GM23248 (cell line): ENCODE results near the gene SNAP25. TPM values are rescaled to one million over a fixed set of nuclear protein-coding genes. Genes with fewer than 3 reads are reported as not detected.

Experiments
- DNase-seq: peaks from one replicate; pipeline ENCODE4 v3.0.0-alpha.2; 2015
- H2AFZ ChIP-seq: fragments of 200-600 bp; sonication (generic); 2 replicates; pipeline ENCODE4 v1.6.1; 2016; ENCODE audit warnings: antibody characterized with exemption
- H3F3A ChIP-seq: fragments of 200-600 bp; sonication (generic); 2 replicates; pipeline ENCODE4 v1.6.1; 2016; ENCODE audit warnings: mild to moderate bottlenecking, antibody characterized with exemption, mixed run types; ENCODE audit not compliant: insufficient read depth
- H3K27ac ChIP-seq: fragments of 200-600 bp; sonication (generic); 2 replicates; pipeline ENCODE4 v1.5.1; 2016; ENCODE audit warnings: mild to moderate bottlenecking
- H3K27me3 ChIP-seq: fragments of 200-600 bp; sonication (generic); replicated peaks from 2 replicates; pipeline ENCODE4 v1.6.1; 2016; ENCODE audit warnings: mild to moderate bottlenecking; ENCODE audit not compliant: insufficient read depth
- H3K36me3 ChIP-seq: fragments of 200-600 bp; sonication (generic); 2 replicates; pipeline ENCODE4 v1.6.1; 2016; ENCODE audit warnings: low read depth, mild to moderate bottlenecking
- H3K4me1 ChIP-seq: fragments of 200-600 bp; sonication (generic); 2 replicates; pipeline ENCODE4 v1.6.1; 2016; ENCODE audit warnings: mild to moderate bottlenecking; ENCODE audit not compliant: insufficient read depth
- H3K4me2 ChIP-seq: fragments of 200-600 bp; sonication (generic); one replicate; pipeline ENCODE4 v1.6.1; 2016; ENCODE audit warnings: mild to moderate bottlenecking; ENCODE audit not compliant: unreplicated experiment
- H3K4me3 ChIP-seq: fragments of 200-600 bp; sonication (generic); 2 replicates; pipeline ENCODE4 v1.5.1; 2016; ENCODE audit warnings: mild to moderate bottlenecking
- H3K79me2 ChIP-seq: fragments of 200-600 bp; sonication (generic); 2 replicates; pipeline ENCODE4 v1.6.1; 2016; ENCODE audit warnings: mild to moderate bottlenecking; ENCODE audit not compliant: insufficient read depth
- H3K9ac ChIP-seq: fragments of 200-600 bp; sonication (generic); 2 replicates; pipeline ENCODE4 v1.6.1; 2016; ENCODE audit warnings: mild to moderate bottlenecking
- H3K9me2 ChIP-seq: fragments of 200-600 bp; sonication (generic); 2 replicates; pipeline ENCODE4 v1.6.1; 2016; ENCODE audit warnings: mixed run types, mild to moderate bottlenecking, moderate library complexity; ENCODE audit not compliant: insufficient read depth
- H3K9me3 ChIP-seq: fragments of 200-600 bp; sonication (generic); one replicate; pipeline ENCODE4 v1.6.1; 2017; ENCODE audit warnings: low read depth
- H4K20me1 ChIP-seq: fragments of 200-600 bp; sonication (generic); 2 replicates; pipeline ENCODE4 v1.6.0; 2016; ENCODE audit not compliant: insufficient read depth
- EZH2 ChIP-seq: fragments of 200-600 bp; sonication (generic); IDR thresholded peaks from 2 replicates; pipeline ENCODE4 v1.6.1; 2018; ENCODE audit warnings: antibody characterized with exemption, mild to moderate bottlenecking; ENCODE audit not compliant: insufficient read depth, poor library complexity, severe bottlenecking
- EZH2phosphoT487 ChIP-seq: fragments of 200-600 bp; sonication (generic); IDR thresholded peaks from 2 replicates; pipeline ENCODE4 v1.6.1; 2018; ENCODE audit warnings: antibody characterized with exemption, moderate library complexity, mild to moderate bottlenecking, low read depth; ENCODE audit not compliant: insufficient read depth
- WGBS, 2 experiments: methylation state at CpG; one replicate each; pipeline ENCODE4 v1.1.6; 2015 to 2017; ENCODE audit warnings: low lambda C conversion rate in 2 of 2, low coverage in 1 of 2; ENCODE audit errors: missing lambda C conversion rate in 2 of 2; 5-methylcytosine and 5-hydroxymethylcytosine counted together
- in situ Hi-C: fragments of 300-500 bp; cut with MboI; formaldehyde crosslinking; loops from 2 replicates; pipeline ENCODE4 v1.15.0; 2020
- polyA plus RNA-seq: library from polyadenylated mRNA; unstranded; fragments of >200 nt; fragmentation: Nextera tagmentation; extraction: Ambion mirVana; gene quantifications from 2 replicates; pipeline ENCODE4 v1.2.1, GENCODE V29; 2016
- total RNA-seq: library from RNA; depleted of rRNA; stranded (reverse); fragments of >200 nt; shearing (Covaris generic); gene quantifications from 2 replicates; pipeline ENCODE4 v1.2.3, GENCODE V29; 2014

SNAP25 gene
- total and polyA plus RNA-seq, 2 experiments from 2014 or later = 0.09 TPM; not detected in 1

- in situ Hi-C loops = no loop called here
- Histone ChIP-seq H3K9me3 (no peaks in the 10 kb centered on the region), H3K4me1 (peaks cover 49% of the 10 kb centered on the region), H3K9me2 (no peaks in the 10 kb centered on the region), H4K20me1 (no peaks in the 10 kb centered on the region), H3K79me2 (no peaks in the 10 kb centered on the region), H3K27me3 (peaks cover 33% of the 10 kb centered on the region), H3K9ac (no peak overlapping the region), H3F3A (peaks cover 19% of the 10 kb centered on the region), H2AFZ (no peak overlapping the region), H3K4me3 (no peak overlapping the region), H3K36me3 (no peaks in the 10 kb centered on the region), H3K4me2 (no peak overlapping the region), H3K27ac (no peak overlapping the region)
- 17% methylated on average over 1 of the region's 1 CpG for WGBS, 2 experiments
- TF ChIP-seq EZH2phosphoT487 (no peak), EZH2 (no peak)
- peak; percentile 42 for DNase-seq
Observed at GRCh38 chr20:10312111-10312510, 93.5 kb downstream of the SNAP25 start.

GRCh38 chr20:10313215-10313614, 94.6 kb downstream of the SNAP25 start:
- H3K27me3 ChIP-seq = peaks cover 36% of the 10 kb centered on the region
- H3K4me3 ChIP-seq = no peak overlapping the region
- no peak overlapping the region for H2AFZ ChIP-seq
- DNase-seq = no peak
- no peaks in the 10 kb centered on the region for H3K79me2 ChIP-seq
- no peak overlapping the region for H3K27ac ChIP-seq
- in situ Hi-C loops = no loop called here
- peaks cover 42% of the 10 kb centered on the region for H3K4me1 ChIP-seq
- no peaks in the 10 kb centered on the region for H3K9me3 ChIP-seq
- H3K9me2 ChIP-seq = no peaks in the 10 kb centered on the region
- H3K9ac ChIP-seq = no peak overlapping the region
- H4K20me1 ChIP-seq = no peaks in the 10 kb centered on the region
- no peak for TF ChIP-seq EZH2phosphoT487
- TF ChIP-seq EZH2 = no peak
- H3K4me2 ChIP-seq = no peak overlapping the region
- peaks cover 15% of the 10 kb centered on the region for H3F3A ChIP-seq
- H3K36me3 ChIP-seq = no peaks in the 10 kb centered on the region

DNA sequence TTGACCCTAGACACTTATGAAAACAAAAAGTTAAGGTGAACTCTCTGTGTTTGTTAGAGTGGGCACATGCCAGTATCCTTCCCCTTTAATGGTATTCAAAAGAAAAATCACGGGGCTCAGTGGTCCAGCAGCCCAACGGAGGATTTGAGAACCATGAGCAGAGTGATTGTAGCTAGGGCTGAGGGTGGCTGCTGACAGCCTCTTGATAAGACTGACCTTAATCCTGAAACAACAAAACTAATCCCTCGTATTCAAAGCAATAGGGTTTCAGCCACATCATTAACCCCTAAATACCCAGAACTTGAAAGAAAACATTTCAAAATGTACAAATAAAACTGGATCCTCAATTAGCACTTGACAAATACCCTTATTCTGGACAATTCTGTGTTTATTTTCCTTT, 95.1 kb downstream of the SNAP25 start:
- H3K79me2 ChIP-seq = no peaks in the 10 kb centered on the region
- in situ Hi-C loops = no loop called here
- WGBS, 2 experiments = 25 to 30% methylated on average over 3 of the region's 3 CpGs
- H3K27me3 ChIP-seq = peaks cover 39% of the 10 kb centered on the region
- H3K4me2 ChIP-seq = no peak overlapping the region
- no peak overlapping the region for H3K9ac ChIP-seq
- no peaks in the 10 kb centered on the region for H3K9me2 ChIP-seq
- H3K4me3 ChIP-seq = no peak overlapping the region
- peaks cover 39% of the 10 kb centered on the region for H3K4me1 ChIP-seq
- H4K20me1 ChIP-seq = no peaks in the 10 kb centered on the region
- no peak overlapping the region for H3K27ac ChIP-seq
- peaks cover 13% of the 10 kb centered on the region for H3F3A ChIP-seq
- DNase-seq = no peak
- no peaks in the 10 kb centered on the region for H3K36me3 ChIP-seq
- no peaks in the 10 kb centered on the region for H3K9me3 ChIP-seq
- no peak overlapping the region for H2AFZ ChIP-seq
- TF ChIP-seq EZH2phosphoT487 (no peak), EZH2 (no peak)

GRCh38 chr20:10314198-10314597, 95.6 kb downstream of the SNAP25 start:
- no peaks in the 10 kb centered on the region for H3K79me2 ChIP-seq
- no peaks in the 10 kb centered on the region for H3K9me3 ChIP-seq
- peak overlapping the region; percentile 30 for H3K4me2 ChIP-seq
- TF ChIP-seq EZH2phosphoT487 = no peak
- no peak for TF ChIP-seq EZH2
- H3K9ac ChIP-seq = no peak overlapping the region
- H2AFZ ChIP-seq = no peak overlapping the region
- peaks cover 8% of the 10 kb centered on the region; the same call in 1 of the 2 replicates for H3F3A ChIP-seq
- H3K4me3 ChIP-seq = no peak overlapping the region
- WGBS, 2 experiments = 10 to 14% methylated on average over 2 of the region's 2 CpGs
- peak; percentile 42 for DNase-seq
- H3K4me1 ChIP-seq = peaks cover 34% of the 10 kb centered on the region
- peaks cover 41% of the 10 kb centered on the region for H3K27me3 ChIP-seq
- H3K27ac ChIP-seq = no peak overlapping the region
- H3K36me3 ChIP-seq = no peaks in the 10 kb centered on the region
- in situ Hi-C loops = no loop called here
- H4K20me1 ChIP-seq = no peaks in the 10 kb centered on the region
- no peaks in the 10 kb centered on the region for H3K9me2 ChIP-seq

DNA sequence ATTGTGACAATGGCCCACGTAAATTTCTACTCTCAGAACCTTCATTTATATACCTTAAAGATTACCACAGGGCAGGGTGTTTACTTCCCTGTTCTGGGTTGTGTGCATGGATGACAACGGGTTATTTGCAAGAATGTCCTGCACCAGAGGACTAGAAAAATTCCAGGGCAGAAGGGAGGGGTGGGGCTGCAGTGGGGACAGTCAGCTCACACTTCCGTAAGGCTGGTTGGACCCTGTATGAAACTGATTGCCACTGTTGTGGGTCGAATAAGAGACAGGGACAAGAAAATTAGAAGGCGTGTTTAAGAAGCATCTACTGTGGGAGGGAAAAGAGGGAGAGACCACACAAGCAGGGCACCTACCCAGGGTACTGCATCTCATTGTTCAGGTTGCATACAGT, 96.5 kb downstream of the SNAP25 start:
- Histone ChIP-seq H3K4me1 (peaks cover 26% of the 10 kb centered on the region), H3K9me3 (no peaks in the 10 kb centered on the region), H3F3A (peaks cover 2% of the 10 kb centered on the region; the same call in 1 of the 2 replicates), H3K79me2 (no peaks in the 10 kb centered on the region), H3K4me3 (no peak overlapping the region), H3K4me2 (no peak overlapping the region), H3K27ac (no peak overlapping the region), H3K36me3 (no peaks in the 10 kb centered on the region), H3K9me2 (no peaks in the 10 kb centered on the region), H4K20me1 (no peaks in the 10 kb centered on the region), H3K9ac (no peak overlapping the region), H2AFZ (no peak overlapping the region), H3K27me3 (peaks cover 44% of the 10 kb centered on the region)
- no peak for DNase-seq
- no peak for TF ChIP-seq EZH2
- TF ChIP-seq EZH2phosphoT487 = no peak
- in situ Hi-C loops = no loop called here
- WGBS, 2 experiments = 45 to 63% methylated on average over 5 of the region's 5 CpGs
